Measurements from ENCODE around the gene SPRR5.

The SPRR5 gene

DNA sequence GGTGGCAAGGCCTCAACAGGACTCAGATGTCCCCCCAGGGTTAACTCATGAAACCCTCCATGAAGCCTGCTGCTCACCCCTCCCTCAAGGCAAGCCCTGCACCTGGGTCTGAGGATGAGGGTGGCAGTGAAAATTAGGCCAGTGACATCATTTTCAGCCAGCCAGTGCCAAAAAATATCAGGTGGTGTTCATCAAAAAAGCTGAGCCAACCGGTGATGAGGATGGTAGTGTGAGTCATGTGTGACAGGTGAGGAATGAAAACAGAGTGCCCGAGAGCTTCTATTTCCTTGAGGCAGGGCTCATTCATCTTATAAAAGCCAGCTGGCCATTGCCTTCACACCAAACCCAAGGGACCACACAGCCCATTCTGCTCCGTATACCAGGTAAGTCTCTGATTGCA lies 36.7 kb downstream of the SPRR5 start, which contains the start of gene SPRR1A:
TSS of gene SPRR1A (plus strand) at position 339 of the 400 bp plus-strand sequence. CDS start 1,150 bp downstream, outside the sequence.
- DNase-seq = no peak

DNA sequence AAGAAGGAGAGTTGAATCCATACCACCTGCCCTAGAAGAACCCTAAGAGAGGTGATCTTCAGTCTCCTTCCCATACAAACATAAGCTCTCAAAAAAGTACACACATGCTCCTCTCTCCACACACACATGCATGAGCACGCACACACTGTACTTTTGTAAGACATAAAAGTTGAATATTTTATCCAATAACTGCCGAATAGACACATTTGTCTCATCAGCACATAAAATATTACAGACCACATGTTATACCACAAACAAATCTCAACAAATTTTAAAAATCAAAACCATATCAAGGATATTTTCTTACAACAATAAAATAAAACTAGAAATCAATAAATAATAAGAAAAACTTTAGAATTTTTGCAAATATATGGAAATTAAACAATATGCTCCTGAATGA lies 39.6 kb downstream of the SPRR5 start:
- no peak for DNase-seq

DNA sequence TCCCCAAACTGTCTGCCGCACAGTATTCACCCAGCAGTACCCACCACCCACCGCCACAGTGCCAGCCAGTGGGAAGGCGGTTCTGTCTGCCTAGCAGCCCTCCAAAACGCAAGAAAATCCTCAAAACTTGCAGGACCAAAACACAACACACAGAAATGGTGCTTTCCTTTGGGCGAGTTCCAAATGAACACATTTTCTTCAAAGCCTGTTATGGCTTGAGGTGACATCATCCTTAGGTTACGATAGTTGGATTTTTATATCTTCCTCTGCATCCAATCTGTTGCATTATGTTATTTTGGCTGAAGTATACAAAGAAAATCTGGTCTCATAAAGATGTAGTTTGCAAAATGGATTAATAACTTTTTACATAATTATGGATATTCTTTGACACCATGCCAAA lies 46.2 kb downstream of the SPRR5 start:
- DNase-seq = no peak

DNA sequence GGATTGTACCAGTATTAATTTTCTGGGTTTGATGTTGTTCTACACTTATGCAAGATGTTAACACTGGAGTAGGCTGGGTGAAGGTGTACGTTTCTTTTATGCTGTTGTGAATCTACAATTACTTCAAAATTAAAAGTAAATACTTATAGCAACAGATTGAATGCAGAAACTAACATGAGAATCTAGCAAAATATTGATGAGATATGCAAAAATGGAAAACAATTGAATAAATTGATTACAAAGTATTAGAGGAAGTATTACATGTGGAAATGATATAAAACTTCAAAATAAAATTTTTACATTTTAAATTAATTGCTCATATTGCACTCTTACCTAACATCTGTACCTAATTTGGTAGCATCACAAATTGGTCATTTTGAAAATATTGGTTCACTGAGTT lies 48.8 kb downstream of the SPRR5 start:
- no peak for DNase-seq

- no peak for DNase-seq
These were observed 49.8 kb downstream of the SPRR5 start for GRCh38 chr1:152996633-152997400.

GRCh38 chr1:152997901-152998300 lies 50.9 kb downstream of the SPRR5 start:
- DNase-seq = no peak

DNA sequence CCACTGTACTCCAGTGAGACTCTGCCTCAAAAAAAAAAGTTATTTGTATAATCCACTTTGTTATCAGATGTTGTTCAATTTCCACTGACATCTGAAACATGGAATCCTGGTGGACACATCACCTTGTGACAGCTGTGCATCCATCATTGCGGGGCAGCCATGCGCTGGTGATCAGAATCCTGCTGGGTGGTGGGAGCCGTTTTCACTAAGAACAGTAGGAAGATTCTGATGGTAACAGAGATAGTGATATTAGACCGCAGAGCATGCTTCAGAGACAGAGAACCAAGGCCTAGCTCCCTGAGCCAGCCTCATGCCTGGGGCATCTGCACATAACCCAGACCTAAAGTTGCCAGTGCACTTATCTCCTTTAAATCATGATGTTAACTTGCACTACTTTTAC lies 51.5 kb downstream of the SPRR5 start:
- DNase-seq = no peak

Measured in fibroblast of skin of abdomen (primary cell).